Psoas muscle (tissue), 8 donors: ENCODE measurements around the gene PPP2R5D. TPM values are rescaled to one million over a fixed set of nuclear protein-coding genes. Genes with fewer than 3 reads are reported as not detected.

Experiments used
- ATAC-seq, 4 donors: fragments of 200-7000 bp; cut with Tn5 transposase; one replicate each; pipeline ENCODE4 v1.9.1; 2020; ENCODE audit warnings: moderate library complexity in 3 of 4, mild to moderate bottlenecking in 2 of 4
- DNase-seq, 2 donors: peaks; one replicate each; pipeline ENCODE4 v3.0.0-alpha.2; 2020
- H3K27ac ChIP-seq: fragments of 200-600 bp; one replicate; pipeline ENCODE4 v1.8.0; 2022
- H3K27me3 ChIP-seq, 3 donors: fragments of 200-600 bp in 1 of 3; one replicate each; pipeline versions ENCODE4 v1.6.1 to v1.8.0; 2013 to 2022; ENCODE audit warnings: low read length in 2 of 3, mild to moderate bottlenecking in 2 of 3, moderate library complexity in 1 of 3; ENCODE audit not compliant: insufficient read depth in 3 of 3
- H3K36me3 ChIP-seq, 2 donors: fragments of 200-600 bp in 1 of 2; one replicate each; pipeline versions ENCODE4 v1.6.1 to v1.8.0; 2013 to 2022; ENCODE audit warnings: low read depth in 1 of 2, mild to moderate bottlenecking in 1 of 2, moderate library complexity in 1 of 2; ENCODE audit not compliant: insufficient read depth in 1 of 2
- H3K4me1 ChIP-seq: fragments of 200-600 bp; one replicate; pipeline ENCODE4 v1.8.0; 2022
- H3K4me3 ChIP-seq: fragments of 200-600 bp; one replicate; pipeline ENCODE4 v1.8.0; 2022; ENCODE audit warnings: mild to moderate bottlenecking
- H3K9me3 ChIP-seq: fragments of 200-600 bp; one replicate; pipeline ENCODE4 v1.8.0; 2022
- WGBS, 3 donors: extraction: QIAGEN DNeasy Blood & Tissue Kit; methylation state at CpG; one replicate each; pipeline versions ENCODE4 v1.1.6 to v1.1.7; 2013; 5-methylcytosine and 5-hydroxymethylcytosine counted together
- intact Hi-C, 2 donors: fragments of 100-400 bp; cut with DNase I; formaldehyde crosslinking; loops; one replicate each; pipeline versions ENCODE4 v1.11.0 to v1.14.2; 2022
- polyA plus RNA-seq, 3 donors: library from polyadenylated mRNA; stranded (reverse); fragments of 200-250 nt; gene quantifications; one replicate each; pipeline ENCODE4 v1.2.3, GENCODE V29; 2013
- total RNA-seq, 4 donors: library from RNA; stranded (reverse); fragmentation: NEBNext Ultra II Directional in 2 of 4; extraction: Animal tissue kit (Norgen Biotek cat#: 25700) in 2 of 4; gene quantifications; one replicate each; pipeline versions ENCODE4 v1.2.1 to v1.2.4, GENCODE V29; 2021 to 2023
- TF ChIP-seq, protein P1 (sequence below): fragments of 200-600 bp; IDR thresholded peaks from one replicate; pipeline ENCODE4 v1.8.0; 2022; ENCODE audit warnings: antibody characterized with exemption
- donor health status: healthy with polysubstance abuse.
- donor health status: DM: no; HTN: no; CAD: no; lungs with moderate emphysema.
- donor health status: Bipolar disorder and iron deficiency.
- donor health status: healthy.
- donor health status: DM: yes; HTN: yes; CAD: no.
- donor health status: DM: no; HTN: no; CAD: no.
- donor health status: DM: no; HTN: no; CAD: no.
- donor health status: DM: yes; HTN: yes; CAD: no.

The PPP2R5D gene
- total and polyA plus RNA-seq, 7 donors = 25.6 to 46.7 (median 29.1) TPM

DNA sequence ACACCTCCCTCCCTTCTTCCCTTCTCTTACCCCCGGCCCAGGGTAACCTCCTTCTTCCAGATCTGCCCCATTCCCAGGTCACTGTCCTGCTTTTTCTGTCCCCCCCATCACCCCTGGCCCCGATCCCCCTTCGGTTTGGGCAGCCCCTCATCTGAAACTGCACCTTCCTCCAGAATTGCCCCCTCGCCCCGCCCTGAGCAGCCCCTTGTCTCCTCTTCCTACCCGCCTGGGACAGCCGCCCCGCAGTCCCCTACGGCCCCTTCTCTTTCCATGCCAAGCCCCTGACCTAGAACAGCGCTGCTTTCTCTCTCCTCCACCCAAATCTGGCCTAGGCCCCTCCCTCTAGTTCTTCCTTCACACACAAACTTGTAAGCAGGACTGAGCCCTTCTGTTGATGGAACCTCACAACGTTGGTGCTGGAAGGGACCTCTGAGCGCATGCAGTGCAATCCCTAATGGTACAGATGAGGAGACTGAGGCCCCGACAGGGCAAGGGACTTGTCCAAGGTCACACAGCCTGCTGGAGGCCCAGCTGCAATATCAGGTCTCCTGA, 630 bp downstream of the PPP2R5D start:
- TF ChIP-seq, protein P1, sequence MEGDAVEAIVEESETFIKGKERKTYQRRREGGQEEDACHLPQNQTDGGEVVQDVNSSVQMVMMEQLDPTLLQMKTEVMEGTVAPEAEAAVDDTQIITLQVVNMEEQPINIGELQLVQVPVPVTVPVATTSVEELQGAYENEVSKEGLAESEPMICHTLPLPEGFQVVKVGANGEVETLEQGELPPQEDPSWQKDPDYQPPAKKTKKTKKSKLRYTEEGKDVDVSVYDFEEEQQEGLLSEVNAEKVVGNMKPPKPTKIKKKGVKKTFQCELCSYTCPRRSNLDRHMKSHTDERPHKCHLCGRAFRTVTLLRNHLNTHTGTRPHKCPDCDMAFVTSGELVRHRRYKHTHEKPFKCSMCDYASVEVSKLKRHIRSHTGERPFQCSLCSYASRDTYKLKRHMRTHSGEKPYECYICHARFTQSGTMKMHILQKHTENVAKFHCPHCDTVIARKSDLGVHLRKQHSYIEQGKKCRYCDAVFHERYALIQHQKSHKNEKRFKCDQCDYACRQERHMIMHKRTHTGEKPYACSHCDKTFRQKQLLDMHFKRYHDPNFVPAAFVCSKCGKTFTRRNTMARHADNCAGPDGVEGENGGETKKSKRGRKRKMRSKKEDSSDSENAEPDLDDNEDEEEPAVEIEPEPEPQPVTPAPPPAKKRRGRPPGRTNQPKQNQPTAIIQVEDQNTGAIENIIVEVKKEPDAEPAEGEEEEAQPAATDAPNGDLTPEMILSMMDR = no peak
- ATAC-seq (peak in 1 of 4 donors; percentile 12), DNase-seq (no peak)
- intact Hi-C loops = no loop called here
- Histone ChIP-seq H3K9me3 (no peaks in the 10 kb centered on the region), H3K27ac (peak overlapping the region; percentile 87), H3K36me3 (peaks cover 0 to 15% of the 10 kb centered on the region in 2 donors), H3K4me1 (peaks cover 34% of the 10 kb centered on the region), H3K27me3 (no peaks in the 10 kb centered on the region), H3K4me3 (peak overlapping the region; percentile 88)
- 11 to 12% (median 11%) methylated on average over 12 to 13 of the region's 13 CpGs for WGBS, 3 donors

DNA sequence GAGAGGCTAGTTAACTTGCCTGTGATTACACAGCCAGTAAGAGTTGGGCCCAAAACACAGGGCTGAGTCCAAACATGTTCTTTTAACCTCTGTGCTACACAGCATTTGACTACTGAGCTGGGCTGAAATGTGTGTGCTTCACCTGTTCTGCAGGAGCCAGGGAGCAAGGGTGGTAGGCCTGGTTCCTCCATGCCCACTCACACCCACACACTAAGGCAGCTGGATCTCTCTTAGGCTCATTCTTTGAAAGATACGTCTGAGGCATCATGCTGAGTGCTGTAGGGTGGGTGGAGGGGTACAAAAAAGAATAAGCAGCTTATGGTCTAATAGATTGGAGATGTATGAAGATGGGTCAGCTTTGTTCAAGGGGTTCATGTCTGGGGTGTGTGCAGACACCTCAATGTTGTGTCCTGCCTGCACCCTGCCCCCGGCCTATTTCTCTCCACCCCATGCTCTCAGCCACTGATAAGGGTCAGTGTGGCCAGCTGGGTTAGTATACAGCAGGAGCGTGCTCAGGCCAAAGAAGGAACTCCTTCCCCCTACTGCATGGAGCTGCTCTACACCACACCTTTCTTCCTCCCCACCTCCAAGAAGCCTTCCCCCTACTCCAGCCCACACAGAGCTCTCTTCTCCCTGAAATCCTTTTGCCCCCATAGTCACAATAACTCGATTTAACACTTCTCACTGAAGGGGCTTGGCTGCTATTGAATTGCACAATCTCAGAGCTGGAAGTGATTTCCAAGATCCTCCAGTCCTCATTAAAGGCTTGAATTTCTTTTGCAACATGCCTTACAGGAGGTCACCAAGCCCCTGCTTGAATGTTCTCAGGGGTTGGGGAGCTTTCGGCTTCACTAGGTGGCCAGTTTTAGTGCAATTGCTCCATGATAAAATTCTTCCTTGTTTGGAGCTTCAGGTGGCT, 3.4 kb downstream of the PPP2R5D start:
- ATAC-seq = no peak
- H3K27me3 ChIP-seq = no peaks in the 10 kb centered on the region
- peaks cover 34% of the 10 kb centered on the region for H3K4me1 ChIP-seq
- no peak for DNase-seq
- H3K4me3 ChIP-seq = no peak overlapping the region
- no peak overlapping the region for H3K27ac ChIP-seq
- TF ChIP-seq, protein P1 = no peak
- H3K36me3 ChIP-seq = peaks cover 4 to 35% of the 10 kb centered on the region in 2 donors
- no peaks in the 10 kb centered on the region for H3K9me3 ChIP-seq
- 68 to 79% (median 70%) methylated on average over 5 of the region's 5 CpGs for WGBS, 3 donors
- intact Hi-C loops = loop anchor here in 1 of 2 donors (2.0 kb wide), 1 partner anchor 21 kb away; no protein-coding TSS in a partner anchor

DNA sequence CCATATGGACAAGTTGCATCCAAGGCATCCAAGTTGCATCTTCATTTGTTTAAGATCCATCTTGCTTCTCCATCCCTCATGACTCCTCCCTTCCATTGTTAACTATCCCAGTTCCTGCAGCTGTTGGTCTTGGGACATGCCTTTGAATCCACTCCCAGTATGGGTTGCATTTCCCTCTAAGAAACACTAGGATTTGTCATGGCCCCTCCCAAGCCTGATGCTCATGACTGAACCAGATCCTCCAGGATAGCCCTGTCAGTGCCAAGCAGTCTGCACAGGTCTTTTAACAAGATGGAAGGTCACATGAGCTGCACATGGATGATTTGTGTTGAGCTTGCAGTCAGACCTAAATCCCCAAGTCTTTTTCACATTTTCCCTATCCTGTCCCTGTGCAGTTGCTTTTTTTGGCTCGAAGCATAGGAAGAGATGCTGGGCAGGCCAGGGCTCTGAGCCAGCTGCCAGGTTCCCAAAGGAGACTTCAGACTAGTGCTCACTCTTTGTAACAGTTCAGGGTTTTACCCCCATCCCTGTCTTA, 4.2 kb downstream of the PPP2R5D start:
- ATAC-seq (no peak), DNase-seq (no peak)
- peaks cover 4 to 35% of the 10 kb centered on the region in 2 donors for H3K36me3 ChIP-seq
- intact Hi-C loops = loop anchor here in 1 of 2 donors (2.0 kb wide), 1 partner anchor 20 kb away; no protein-coding TSS in a partner anchor
- H3K9me3 ChIP-seq = no peaks in the 10 kb centered on the region
- H3K4me3 ChIP-seq = no peak overlapping the region
- no peaks in the 10 kb centered on the region for H3K27me3 ChIP-seq
- WGBS, 3 donors = 13 to 17% (median 13%) methylated on average over 1 of the region's 1 CpG
- peaks cover 33% of the 10 kb centered on the region for H3K4me1 ChIP-seq
- H3K27ac ChIP-seq = no peak overlapping the region
- TF ChIP-seq, protein P1 = no peak

DNA sequence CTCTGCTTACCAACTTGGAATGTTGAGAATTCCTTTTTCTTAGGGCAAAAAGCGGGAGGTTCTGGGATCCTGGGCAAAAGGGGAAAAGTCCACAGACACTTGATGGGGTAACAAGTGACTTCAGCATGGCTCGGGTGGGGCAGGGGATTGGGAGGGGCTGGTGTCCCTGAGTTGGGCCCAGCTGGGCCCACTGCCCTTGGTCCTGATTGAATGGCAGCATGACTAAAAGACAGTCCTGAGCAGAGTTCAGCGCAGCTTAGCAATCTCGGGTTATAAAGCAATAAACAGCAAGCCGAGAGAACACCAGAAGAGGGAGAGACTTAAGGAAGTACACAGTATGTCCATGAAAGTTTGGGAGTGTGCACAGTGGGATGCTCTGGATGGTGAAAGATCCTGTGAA, 5.6 kb downstream of the PPP2R5D start:
- intact Hi-C loops = loop anchor here in 1 of 2 donors (2.0 kb wide), 1 partner anchor 19 kb away; no protein-coding TSS in a partner anchor
- DNase-seq (no peak), ATAC-seq (no peak)
- Histone ChIP-seq H3K4me3 (no peak overlapping the region), H3K4me1 (peaks cover 30% of the 10 kb centered on the region), H3K9me3 (no peaks in the 10 kb centered on the region), H3K27me3 (no peaks in the 10 kb centered on the region), H3K36me3 (peaks cover 4 to 35% of the 10 kb centered on the region in 2 donors), H3K27ac (no peak overlapping the region)
- WGBS, 3 donors = 72 to 82% (median 75%) methylated on average over 5 of the region's 5 CpGs
- TF ChIP-seq, protein P1 = no peak
